Stimulated activated memory B cell treated with anti-CD40 and anti-IgM and Interleukin-4, amounts not matched to agents 10 μg/mL and 1 μg/mL and 100 μg/mL, for 72 hours (primary cell): Measurements from ENCODE around the gene ARAP2.

ENCODE experiments used
- ATAC-seq: fragments of 150-1000 bp; cut with Tn5 transposase; 2 replicates; pipeline ENCODE4 v1.10.0; 2021
- H3K27ac Mint-ChIP-seq: one replicate; pipeline ENCODE4 v1.8.0; 2022; ENCODE audit warnings: mild to moderate bottlenecking, mixed read lengths
- H3K27me3 Mint-ChIP-seq: one replicate; pipeline ENCODE4 v1.8.0; 2022; ENCODE audit warnings: mixed read lengths
- H3K36me3 Mint-ChIP-seq: one replicate; pipeline ENCODE4 v1.8.0; 2022; ENCODE audit warnings: mixed read lengths
- H3K4me1 Mint-ChIP-seq: one replicate; pipeline ENCODE4 v1.8.0; 2022; ENCODE audit warnings: mixed read lengths
- H3K4me3 Mint-ChIP-seq: one replicate; pipeline ENCODE4 v1.8.0; 2022; ENCODE audit warnings: mild to moderate bottlenecking, moderate library complexity, mixed read lengths
- H3K9me3 Mint-ChIP-seq: one replicate; pipeline ENCODE4 v1.8.0; 2022; ENCODE audit warnings: mixed read lengths

Gene ARAP2

DNA sequence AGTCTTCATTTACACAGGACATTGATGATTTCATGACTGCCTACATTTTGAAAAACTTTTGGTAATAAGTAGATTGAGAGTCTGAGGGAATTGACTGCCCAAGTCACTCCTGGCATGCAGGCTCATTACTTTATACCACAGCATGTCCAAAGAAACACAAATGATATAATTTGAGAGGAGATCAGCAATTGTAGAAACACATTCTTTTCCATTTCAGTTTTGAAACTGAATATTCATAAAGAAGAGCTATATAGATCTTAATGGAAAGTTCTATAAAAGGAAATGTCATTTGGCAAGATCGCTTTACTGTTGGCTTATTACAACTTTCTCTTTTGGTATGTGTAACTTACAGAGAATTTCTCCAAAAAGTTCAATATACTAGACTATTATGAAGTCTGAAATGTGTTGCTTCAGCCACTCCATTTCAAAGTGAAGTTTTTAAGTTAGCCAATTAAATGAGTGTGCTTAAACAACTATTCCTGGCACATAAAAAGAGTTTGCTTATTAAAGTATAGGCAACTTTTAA, 158.0 kb downstream of the ARAP2 start:
- H3K4me1 Mint-ChIP-seq: no peaks in the 10 kb centered on the region
- no peak overlapping the region for H3K4me3 Mint-ChIP-seq
- no peaks in the 10 kb centered on the region for H3K27me3 Mint-ChIP-seq
- no peak for ATAC-seq
- H3K27ac Mint-ChIP-seq: no peak overlapping the region
- H3K36me3 Mint-ChIP-seq: peaks cover 27% of the 10 kb centered on the region
- no peaks in the 10 kb centered on the region for H3K9me3 Mint-ChIP-seq

DNA sequence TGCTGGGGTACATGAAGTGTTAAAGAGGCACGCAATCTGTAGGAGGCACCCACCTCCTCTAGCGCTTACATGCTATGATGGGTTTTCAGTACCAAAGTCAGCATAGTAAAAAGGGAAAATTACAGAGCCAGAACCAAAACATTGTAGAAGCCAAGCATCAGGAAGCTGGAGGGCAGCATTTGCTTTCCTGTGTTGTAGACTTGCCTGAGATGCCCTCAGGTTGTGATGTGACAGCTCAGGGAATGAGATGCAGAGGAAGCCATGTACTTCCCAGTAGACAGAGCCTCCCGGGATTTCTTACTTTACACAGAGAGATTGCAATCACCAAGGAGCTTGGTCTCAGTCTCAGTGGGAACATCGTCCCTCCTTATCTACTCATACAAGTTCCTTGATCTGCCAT, 161.5 kb downstream of the ARAP2 start:
- ATAC-seq: no peak
- Mint-ChIP-seq H3K27ac (no peak overlapping the region), H3K4me3 (no peak overlapping the region), H3K27me3 (no peaks in the 10 kb centered on the region), H3K4me1 (no peaks in the 10 kb centered on the region), H3K9me3 (no peaks in the 10 kb centered on the region), H3K36me3 (peaks cover 6% of the 10 kb centered on the region)

DNA sequence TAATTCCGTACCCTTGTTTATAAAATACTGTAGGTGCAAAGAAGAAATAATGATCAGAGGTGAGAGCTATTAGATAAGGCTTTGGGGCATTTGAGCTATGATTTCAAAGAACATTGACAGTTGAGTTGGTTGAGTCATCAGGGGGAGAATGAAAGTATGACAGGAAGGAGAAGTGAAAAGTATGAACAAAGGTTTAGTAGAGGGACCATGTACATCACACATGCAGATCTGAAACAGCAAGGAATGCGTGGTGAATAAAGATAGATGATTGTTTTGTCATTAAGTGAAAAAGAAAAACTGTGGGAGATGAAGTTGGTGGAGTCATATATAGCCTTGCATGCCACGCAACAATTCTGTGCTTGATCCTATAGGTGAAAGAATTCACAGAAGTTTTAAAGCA, 163.1 kb downstream of the ARAP2 start:
- peak; percentile 72 for ATAC-seq
- H3K27me3 Mint-ChIP-seq: no peaks in the 10 kb centered on the region

DNA sequence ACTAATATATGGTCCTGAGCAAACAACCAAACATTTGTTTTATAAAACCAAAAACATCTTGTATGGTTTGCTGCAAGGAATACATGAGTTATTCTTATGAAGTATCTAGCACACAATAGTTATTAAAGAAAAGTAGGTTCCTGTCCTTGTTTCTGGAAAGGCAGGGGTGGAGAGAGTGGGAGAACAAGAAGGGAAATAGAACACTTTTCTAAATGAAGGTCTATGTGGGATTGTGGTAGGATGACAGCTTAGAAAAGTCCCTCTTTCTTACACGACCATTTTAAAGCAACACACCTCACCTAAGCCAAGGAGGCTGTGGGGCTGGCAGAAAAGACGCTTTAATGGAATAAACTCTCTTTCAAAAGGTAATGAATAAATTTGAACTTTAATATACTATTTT, 164.6 kb downstream of the ARAP2 start:
- no peaks in the 10 kb centered on the region for H3K36me3 Mint-ChIP-seq
- no peak overlapping the region for H3K27ac Mint-ChIP-seq
- no peaks in the 10 kb centered on the region for H3K9me3 Mint-ChIP-seq
- no peaks in the 10 kb centered on the region for H3K27me3 Mint-ChIP-seq
- ATAC-seq: no peak
- no peaks in the 10 kb centered on the region for H3K4me1 Mint-ChIP-seq
- no peak overlapping the region for H3K4me3 Mint-ChIP-seq

More for the DNA sequence above, 163.1 kb downstream of the ARAP2 start:
- Mint-ChIP-seq H3K4me1 (no peaks in the 10 kb centered on the region), H3K27ac (no peak overlapping the region), H3K4me3 (no peak overlapping the region), H3K36me3 (peaks cover 5% of the 10 kb centered on the region), H3K9me3 (no peaks in the 10 kb centered on the region)

DNA sequence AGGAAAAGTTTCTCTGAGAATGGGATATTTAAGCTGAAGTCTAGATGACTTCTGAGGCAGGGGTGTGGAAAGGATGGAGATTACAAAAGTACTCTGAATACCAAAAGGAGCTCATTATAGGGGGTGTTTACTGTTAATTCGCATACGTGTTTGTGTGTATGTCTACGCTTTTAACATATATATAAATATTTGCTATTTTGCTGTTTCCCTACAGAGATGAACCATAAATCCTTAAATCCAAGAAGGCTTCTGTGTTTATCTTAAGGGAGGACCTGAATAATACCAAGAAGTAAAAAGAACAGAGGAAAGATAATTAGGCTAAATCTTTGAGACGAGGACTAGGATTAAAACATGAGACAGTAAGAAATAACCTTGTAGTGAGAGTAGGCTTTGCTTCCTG, 166.0 kb downstream of the ARAP2 start:
- no peaks in the 10 kb centered on the region for H3K4me1 Mint-ChIP-seq
- ATAC-seq: no peak
- no peaks in the 10 kb centered on the region for H3K27me3 Mint-ChIP-seq
- no peaks in the 10 kb centered on the region for H3K9me3 Mint-ChIP-seq
- no peak overlapping the region for H3K27ac Mint-ChIP-seq
- no peaks in the 10 kb centered on the region for H3K36me3 Mint-ChIP-seq
- no peak overlapping the region for H3K4me3 Mint-ChIP-seq

DNA sequence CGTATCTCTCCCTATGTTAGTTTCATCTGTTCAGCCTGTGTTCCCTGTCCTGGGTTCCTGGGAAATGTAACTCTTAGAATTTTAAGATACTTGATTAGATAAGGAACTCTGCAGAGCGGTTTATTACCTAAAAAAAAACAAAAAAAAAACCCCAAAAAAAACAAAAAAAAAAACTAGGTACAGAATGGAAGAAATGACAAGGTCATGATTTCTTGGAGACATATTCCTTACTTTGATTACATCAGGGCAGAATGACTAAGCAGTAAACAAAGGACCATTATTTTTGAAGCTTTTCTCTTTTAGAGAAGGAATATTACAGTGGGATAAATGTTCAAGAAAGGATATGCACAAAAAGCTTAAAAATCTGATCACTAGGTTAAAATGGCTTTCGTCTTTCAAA, 171.8 kb downstream of the ARAP2 start:
- ATAC-seq: no peak
- no peaks in the 10 kb centered on the region for H3K4me1 Mint-ChIP-seq
- no peaks in the 10 kb centered on the region for H3K9me3 Mint-ChIP-seq
- H3K36me3 Mint-ChIP-seq: peaks cover 41% of the 10 kb centered on the region
- no peak overlapping the region for H3K27ac Mint-ChIP-seq
- H3K4me3 Mint-ChIP-seq: no peak overlapping the region
- no peaks in the 10 kb centered on the region for H3K27me3 Mint-ChIP-seq

DNA sequence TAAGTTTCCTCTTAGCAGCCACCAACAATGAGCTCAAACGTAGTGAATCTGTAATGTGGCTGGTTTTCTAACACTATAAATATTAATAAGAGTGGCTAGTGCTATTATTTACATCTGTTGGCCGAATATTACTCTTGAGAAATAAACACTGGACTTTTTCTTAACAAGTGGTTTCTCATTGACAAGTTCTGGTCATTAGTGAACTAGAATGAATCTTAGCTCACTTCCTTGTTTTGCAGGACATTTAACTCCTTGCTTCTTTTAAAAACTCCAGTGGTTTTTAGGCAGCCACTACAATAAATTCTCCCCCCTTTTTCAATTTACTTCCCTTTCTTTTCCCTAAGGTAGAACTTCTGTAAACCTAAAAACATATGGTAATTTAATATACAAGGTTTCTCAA, 177.2 kb downstream of the ARAP2 start:
- Mint-ChIP-seq H3K9me3 (peaks cover 3% of the 10 kb centered on the region), H3K4me3 (no peak overlapping the region), H3K27ac (peak overlapping the region; percentile 28), H3K36me3 (peaks cover 51% of the 10 kb centered on the region), H3K4me1 (no peaks in the 10 kb centered on the region), H3K27me3 (no peaks in the 10 kb centered on the region)
- no peak for ATAC-seq

DNA sequence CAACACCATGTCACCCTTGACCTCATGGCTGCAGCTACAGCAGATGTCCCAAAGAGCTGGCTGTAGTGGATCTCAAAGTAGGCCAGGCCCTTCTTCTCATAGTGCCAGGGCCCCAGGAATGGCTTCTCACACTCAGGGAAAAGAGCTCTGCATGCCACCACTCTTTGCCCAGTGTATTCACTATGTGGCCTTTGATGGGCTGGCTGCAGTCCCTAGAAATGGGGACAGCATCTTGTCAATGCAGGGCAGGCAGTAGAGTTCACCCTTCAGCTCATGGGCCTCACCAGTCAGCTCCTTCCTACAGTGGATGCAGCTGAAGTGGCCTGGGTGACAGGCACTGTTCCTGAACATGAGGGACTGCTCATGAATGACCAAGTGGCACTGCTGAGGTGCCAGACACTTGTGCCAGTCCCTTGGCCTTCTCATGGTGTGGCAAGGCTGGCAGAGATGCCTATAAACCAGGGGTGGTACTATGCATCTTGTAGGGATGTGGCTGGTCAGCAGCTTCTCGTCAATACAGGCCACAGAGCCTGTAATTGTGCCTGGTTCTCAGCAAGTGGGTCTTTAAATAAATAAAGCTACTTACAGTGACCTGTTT, 178.9 kb downstream of the ARAP2 start:
- H3K36me3 Mint-ChIP-seq: peaks cover 53% of the 10 kb centered on the region
- H3K4me1 Mint-ChIP-seq: no peaks in the 10 kb centered on the region
- no peak for ATAC-seq
- H3K4me3 Mint-ChIP-seq: no peak overlapping the region
- H3K27ac Mint-ChIP-seq: no peak overlapping the region
- no peaks in the 10 kb centered on the region for H3K27me3 Mint-ChIP-seq
- H3K9me3 Mint-ChIP-seq: peaks cover 5% of the 10 kb centered on the region

DNA sequence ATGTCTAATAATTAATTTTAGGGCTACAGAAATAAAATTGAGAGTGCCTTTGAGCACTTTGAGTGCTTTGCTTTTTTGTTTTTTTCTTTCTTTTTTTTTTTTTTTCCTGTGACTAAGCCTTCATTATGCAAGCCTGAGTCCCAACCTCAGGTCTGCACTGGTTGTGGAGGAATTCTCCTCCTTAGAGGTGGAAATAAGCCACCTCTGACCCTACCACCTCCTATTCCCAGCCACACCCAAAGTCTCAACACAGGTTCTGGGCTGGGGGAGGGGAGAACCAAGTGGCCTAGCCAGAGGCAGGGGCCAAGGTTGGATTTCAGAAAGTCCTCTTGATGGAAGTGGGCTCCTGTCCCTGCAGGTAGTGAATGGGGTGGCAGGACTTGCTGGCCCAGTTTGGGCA, 180.2 kb downstream of the ARAP2 start:
- peaks cover 42% of the 10 kb centered on the region for H3K36me3 Mint-ChIP-seq
- H3K27me3 Mint-ChIP-seq: no peaks in the 10 kb centered on the region
- peaks cover 5% of the 10 kb centered on the region for H3K9me3 Mint-ChIP-seq
- H3K27ac Mint-ChIP-seq: no peak overlapping the region
- no peak for ATAC-seq
- no peak overlapping the region for H3K4me3 Mint-ChIP-seq
- H3K4me1 Mint-ChIP-seq: no peaks in the 10 kb centered on the region

DNA sequence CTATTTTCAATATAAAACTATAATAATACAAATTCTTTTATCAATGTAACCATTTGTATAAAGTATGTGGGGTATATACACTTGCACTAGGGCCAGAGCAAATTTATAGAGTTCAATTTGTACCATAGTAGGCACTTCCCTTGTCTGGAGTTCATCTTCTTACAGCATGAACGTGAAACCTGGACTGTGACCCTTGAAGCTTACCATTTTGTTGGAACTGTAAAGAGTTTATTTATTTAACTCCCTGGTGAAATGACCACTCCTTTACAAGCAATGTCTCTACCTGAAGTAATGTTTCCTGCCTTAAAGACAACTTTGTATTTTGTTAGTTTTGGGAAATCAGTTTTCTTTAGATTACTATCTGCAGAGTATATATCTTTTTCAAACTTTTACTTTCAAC, 188.2 kb downstream of the ARAP2 start:
- Mint-ChIP-seq H3K4me3 (no peak overlapping the region), H3K36me3 (no peaks in the 10 kb centered on the region), H3K27ac (no peak overlapping the region), H3K4me1 (no peaks in the 10 kb centered on the region), H3K27me3 (no peaks in the 10 kb centered on the region), H3K9me3 (no peaks in the 10 kb centered on the region)
- ATAC-seq: no peak

DNA sequence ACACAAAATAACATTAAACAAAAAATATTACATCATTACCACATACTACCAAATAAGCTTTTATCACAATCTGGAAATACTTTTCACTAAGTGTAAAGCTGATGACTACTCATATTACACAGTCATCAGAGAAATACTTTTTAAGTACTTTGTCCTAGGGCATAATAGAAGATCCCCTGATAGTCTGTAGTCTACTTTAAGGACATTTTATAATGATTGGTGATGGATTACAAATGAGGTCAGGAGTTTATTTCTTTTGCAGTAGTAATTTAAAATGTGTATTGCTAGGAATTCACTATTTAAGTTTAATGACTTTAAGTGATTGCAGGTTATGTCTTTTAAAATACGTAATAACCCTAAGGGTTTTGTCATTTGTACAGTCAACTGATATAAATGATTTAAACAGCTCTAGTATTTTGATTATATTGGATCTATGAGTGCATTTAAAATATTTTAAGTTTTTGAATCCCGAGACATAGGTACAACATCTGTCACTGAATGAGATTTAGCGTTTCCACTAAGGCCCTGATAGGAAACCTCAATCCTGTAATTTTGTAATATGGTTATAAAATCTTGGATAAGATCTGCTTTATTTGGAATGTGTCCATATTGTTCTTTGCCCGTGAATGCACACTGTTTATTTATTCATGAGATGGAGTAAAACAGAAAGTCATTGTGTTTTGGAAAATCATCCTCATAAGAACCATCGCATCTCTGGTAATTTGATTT, 189.5 kb downstream of the ARAP2 start:
- no peaks in the 10 kb centered on the region for H3K4me1 Mint-ChIP-seq
- no peak for ATAC-seq
- no peaks in the 10 kb centered on the region for H3K36me3 Mint-ChIP-seq
- no peak overlapping the region for H3K4me3 Mint-ChIP-seq
- no peaks in the 10 kb centered on the region for H3K9me3 Mint-ChIP-seq
- no peak overlapping the region for H3K27ac Mint-ChIP-seq
- no peaks in the 10 kb centered on the region for H3K27me3 Mint-ChIP-seq

DNA sequence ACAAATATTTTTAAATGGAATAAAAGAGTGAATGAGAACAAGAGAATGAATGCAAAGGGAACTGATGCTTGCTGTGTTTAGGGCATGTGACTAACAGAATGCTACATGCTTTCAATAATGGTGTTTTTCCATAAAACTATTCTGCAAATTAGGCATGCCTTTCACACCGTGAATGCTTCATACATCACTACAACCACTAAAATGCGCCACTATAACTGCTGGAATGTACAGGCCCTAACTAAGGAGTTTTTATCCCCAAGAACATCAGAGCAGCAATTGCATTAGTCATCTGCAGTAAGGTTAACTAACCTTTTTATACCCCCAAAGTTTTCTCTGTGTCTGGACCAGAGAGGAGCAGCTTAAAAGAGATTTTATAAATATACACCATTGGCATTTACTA, 190.4 kb downstream of the ARAP2 start:
- H3K36me3 Mint-ChIP-seq: no peaks in the 10 kb centered on the region
- H3K9me3 Mint-ChIP-seq: no peaks in the 10 kb centered on the region
- H3K27ac Mint-ChIP-seq: no peak overlapping the region
- ATAC-seq: no peak
- H3K27me3 Mint-ChIP-seq: no peaks in the 10 kb centered on the region
- no peaks in the 10 kb centered on the region for H3K4me1 Mint-ChIP-seq
- H3K4me3 Mint-ChIP-seq: no peak overlapping the region

DNA sequence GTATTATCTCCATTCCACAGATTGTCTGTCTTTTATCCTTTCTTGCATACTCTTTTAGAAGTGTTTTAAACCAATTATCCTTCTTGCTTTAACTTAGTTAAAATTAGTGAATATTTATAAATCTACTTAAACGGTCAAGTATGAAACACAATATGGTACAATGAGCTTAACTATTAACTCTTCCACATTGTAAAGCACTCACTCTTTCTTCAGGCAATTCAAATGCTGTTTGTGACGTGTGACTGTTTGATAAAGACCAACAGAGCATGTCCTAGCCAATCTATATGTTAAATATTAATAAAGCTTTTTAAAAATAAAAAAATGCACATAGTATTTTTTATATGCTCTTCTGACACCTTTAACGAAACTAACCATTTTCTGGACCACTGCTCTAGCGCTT, 192.7 kb downstream of the ARAP2 start:
- Mint-ChIP-seq H3K27ac (no peak overlapping the region), H3K9me3 (no peaks in the 10 kb centered on the region), H3K4me3 (no peak overlapping the region), H3K4me1 (no peaks in the 10 kb centered on the region), H3K36me3 (no peaks in the 10 kb centered on the region), H3K27me3 (no peaks in the 10 kb centered on the region)
- ATAC-seq: no peak

DNA sequence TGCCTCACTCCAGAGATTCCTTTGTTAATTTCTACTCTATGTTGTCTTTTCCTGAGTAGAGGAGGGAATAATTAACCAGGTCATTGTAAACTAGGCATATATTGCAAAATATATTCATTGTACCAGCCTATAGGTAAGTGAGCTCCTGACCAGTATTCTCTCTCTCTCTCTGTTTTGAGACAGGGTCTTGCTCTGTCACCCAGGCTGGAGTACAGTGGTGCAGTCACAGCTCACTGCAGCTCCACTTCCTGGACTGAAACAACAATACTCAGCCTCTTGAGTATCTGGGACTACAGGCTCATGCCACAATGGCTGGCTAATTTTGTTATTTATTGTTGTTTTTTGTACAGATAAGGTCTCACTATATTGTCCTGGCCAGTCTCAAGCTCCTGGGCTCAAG, 198.3 kb downstream of the ARAP2 start:
- Mint-ChIP-seq H3K27ac (no peak overlapping the region), H3K36me3 (peaks cover 27% of the 10 kb centered on the region), H3K4me3 (no peak overlapping the region), H3K9me3 (peaks cover 4% of the 10 kb centered on the region), H3K4me1 (no peaks in the 10 kb centered on the region), H3K27me3 (no peaks in the 10 kb centered on the region)
- no peak for ATAC-seq

DNA sequence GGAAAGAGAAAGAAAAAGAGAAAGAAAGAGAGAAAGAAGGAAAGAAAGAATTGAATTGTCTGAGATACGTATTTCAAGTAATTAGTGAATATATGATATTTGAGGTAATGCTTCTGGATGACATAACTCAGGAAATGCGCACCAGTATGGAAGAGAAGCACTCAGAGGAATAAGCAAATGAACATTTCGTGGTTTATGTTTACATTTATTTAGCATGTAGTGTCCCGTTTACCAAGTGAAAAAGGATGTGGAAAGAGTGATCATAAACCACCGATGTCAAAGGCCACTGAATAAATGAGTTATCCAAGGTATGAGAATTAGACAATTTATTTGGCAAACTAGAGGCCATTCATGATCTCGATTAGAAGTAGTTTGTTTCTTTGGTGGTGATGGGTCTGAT, 200.4 kb downstream of the ARAP2 start:
- peaks cover 45% of the 10 kb centered on the region for H3K36me3 Mint-ChIP-seq
- H3K4me1 Mint-ChIP-seq: no peaks in the 10 kb centered on the region
- peaks cover 4% of the 10 kb centered on the region for H3K9me3 Mint-ChIP-seq
- no peak overlapping the region for H3K27ac Mint-ChIP-seq
- H3K4me3 Mint-ChIP-seq: no peak overlapping the region
- no peaks in the 10 kb centered on the region for H3K27me3 Mint-ChIP-seq
- ATAC-seq: no peak

DNA sequence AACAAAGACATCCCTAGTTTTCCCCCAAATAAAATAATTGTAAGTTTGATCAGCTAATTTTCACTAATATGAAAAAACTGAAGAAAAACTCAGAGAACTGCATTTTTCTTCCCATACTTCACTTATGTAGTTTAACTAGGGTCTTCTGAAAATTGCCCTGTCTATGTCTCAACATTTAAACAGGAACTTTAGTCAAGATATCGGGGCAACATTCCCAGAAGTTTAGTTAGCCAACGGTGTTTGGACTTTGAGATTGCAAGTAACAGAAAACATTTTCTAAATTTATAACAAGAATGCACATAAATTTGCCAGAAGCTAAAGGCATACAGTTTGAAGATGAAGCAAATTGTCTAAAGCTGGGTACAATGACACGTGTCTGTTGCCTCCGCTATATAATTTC, 201.1 kb downstream of the ARAP2 start:
- H3K9me3 Mint-ChIP-seq: peaks cover 4% of the 10 kb centered on the region
- ATAC-seq: no peak
- H3K36me3 Mint-ChIP-seq: peaks cover 45% of the 10 kb centered on the region
- H3K27ac Mint-ChIP-seq: no peak overlapping the region
- H3K27me3 Mint-ChIP-seq: no peaks in the 10 kb centered on the region
- no peak overlapping the region for H3K4me3 Mint-ChIP-seq
- no peaks in the 10 kb centered on the region for H3K4me1 Mint-ChIP-seq
